HepG2 (cell line): ENCODE measurements around the gene HTR4. TPM values are rescaled to one million over a fixed set of nuclear protein-coding genes. Genes with fewer than 3 reads are reported as not detected.

Experiments
- ARID2 ChIP-seq: sonication (generic); formaldehyde crosslinking; IDR thresholded peaks from 2 replicates; pipeline ENCODE4 v1.8.1; 2022; ENCODE audit warnings: mild to moderate bottlenecking, missing genetic modification reagents, borderline replicate concordance
- FOXJ3 ChIP-seq: sonication (generic); formaldehyde crosslinking; IDR thresholded peaks from 2 replicates; pipeline ENCODE4 v1.4.0; 2020; ENCODE audit warnings: missing genetic modification reagents, mild to moderate bottlenecking, borderline replicate concordance
- FOXO4 ChIP-seq: sonication (generic); formaldehyde crosslinking; conservative IDR thresholded peaks from 2 replicates; pipeline ENCODE4 v1.8.1; 2023; ENCODE audit warnings: missing genetic modification reagents
- FUBP1 ChIP-seq: sonication (generic); formaldehyde crosslinking; IDR thresholded peaks from 2 replicates; pipeline ENCODE4 v1.5.1; 2020; ENCODE audit warnings: missing genetic modification reagents, mild to moderate bottlenecking, borderline replicate concordance
- KLF6 ChIP-seq: IDR thresholded peaks from 2 replicates; pipeline ENCODE4 v1.8.0; 2016; ENCODE audit warnings: missing biosample characterization, missing genetic modification reagents
- ONECUT2 ChIP-seq: sonication (generic); formaldehyde crosslinking; IDR thresholded peaks from 2 replicates; pipeline ENCODE4 v1.4.0; 2020; ENCODE audit warnings: missing genetic modification reagents
- ZHX2 ChIP-seq, 2 experiments: sonication (generic) in 1 of 2; formaldehyde crosslinking in 1 of 2; IDR thresholded peaks; 2 replicates each; pipeline versions ENCODE4 v1.6.1 to v1.9.0; 2014 to 2022; ENCODE audit warnings: antibody characterized with exemption in 1 of 2, borderline replicate concordance in 1 of 2, inconsistent platforms in 1 of 2, low read depth in 1 of 2, missing genetic modification reagents in 1 of 2
- ZNF362 ChIP-seq: sonication (generic); formaldehyde crosslinking; IDR thresholded peaks from 2 replicates; pipeline ENCODE4 v1.4.0; 2020; ENCODE audit warnings: missing genetic modification reagents, mild to moderate bottlenecking, borderline replicate concordance
- ZNF512B ChIP-seq: sonication (generic); formaldehyde crosslinking; IDR thresholded peaks from 2 replicates; pipeline ENCODE4 v1.5.1; 2020; ENCODE audit warnings: missing genetic modification reagents, mild to moderate bottlenecking, borderline replicate concordance
- ZNF513 ChIP-seq: sonication (generic); formaldehyde crosslinking; conservative IDR thresholded peaks from 2 replicates; pipeline ENCODE4 v1.5.0; 2020; ENCODE audit warnings: missing genetic modification reagents
- ZNF552 ChIP-seq: sonication (generic); formaldehyde crosslinking; IDR thresholded peaks from 2 replicates; pipeline ENCODE4 v1.9.0; 2022; ENCODE audit warnings: missing genetic modification reagents, mild to moderate bottlenecking, borderline replicate concordance
- ZNF616 ChIP-seq: sonication (generic); formaldehyde crosslinking; IDR thresholded peaks from 2 replicates; pipeline ENCODE4 v1.5.0; 2020; ENCODE audit warnings: low read depth, mild to moderate bottlenecking, missing genetic modification reagents
- ZNF7 ChIP-seq: IDR thresholded peaks from 2 replicates; pipeline ENCODE4 v1.6.1; 2016; ENCODE audit warnings: missing biosample characterization, missing genetic modification reagents
- polyA plus RNA-seq, 8 experiments: library from polyadenylated mRNA; depleted of rRNA in 3 of 8; stranded (reverse) in 7 of 8; unstranded in 1 of 8; fragments of >200 nt; fragmentation: Illumina TruSeq in 4 of 8; extraction: Trizol in 4 of 8; gene quantifications; 2 replicates each; pipeline versions ENCODE4 v1.2.1 to v1.2.3, GENCODE V29; 2011 to 2016; ENCODE audit warnings: low read depth in 4 of 8, missing spikeins in 1 of 8, mixed read lengths in 1 of 8; ENCODE audit not compliant: insufficient read depth in 1 of 8
- total RNA-seq, 5 experiments: library from RNA; depleted of rRNA; stranded (reverse); fragments of >200 nt; fragmentation: Illumina TruSeq; extraction: Trizol; gene quantifications; 2 replicates each; pipeline ENCODE4 v1.2.3, GENCODE V29; 2016; ENCODE audit warnings: low read depth in 1 of 5

HTR4 gene
- total and polyA plus RNA-seq, 2 of the 13 experiments (the other 11 are each of a cell fraction or from before 2014, with no cell fraction given), result not detected

GRCh38 chr5:148488757-148489156 is 165.6 kb downstream of the HTR4 start (continued):
- TF ChIP-seq ZHX2 (IDR thresholded peaks at IDR 0.05; ENCODE audit: low read depth) (no peak), ZHX2 (CRISPR knock-in tag; IDR thresholded peaks at IDR 0.05; ENCODE audit: borderline replicate concordance) (no peak), FUBP1 (CRISPR knock-in tag) (no peak), ZNF7 (CRISPR knock-in tag) (no peak), ZNF362 (CRISPR knock-in tag) (peak; percentile 30; the same call in 1 of the 2 replicates), FOXO4 (CRISPR knock-in tag) (no peak), ZNF616 (no peak), FOXJ3 (CRISPR knock-in tag) (peak; percentile 75; the same call in 1 of the 2 replicates), ONECUT2 (peak; percentile 67; the same call in 1 of the 2 replicates), ZNF552 (CRISPR knock-in tag) (no peak), ARID2 (CRISPR knock-in tag) (no peak), KLF6 (CRISPR knock-in tag) (no peak), ZNF512B (CRISPR knock-in tag) (no peak), ZNF513 (CRISPR knock-in tag) (no peak)
